CD4-positive, alpha-beta T cell (primary cell): ENCODE data around the gene CTNNA3. TPM values are rescaled to one million over a fixed set of nuclear protein-coding genes. Genes with fewer than 3 reads are reported as not detected.

ENCODE experiments used
- ATAC-seq: fragments of 200-7000 bp; cut with Tn5 transposase; one replicate; pipeline ENCODE4 v1.10.0; 2022; ENCODE audit warnings: mild to moderate bottlenecking; ENCODE audit not compliant: poor library complexity
- CTCF ChIA-PET: fragments of 350-600 bp; sonication (Branson Sonifier 250); formaldehyde crosslinking; loops from one replicate; lab custom pipeline; 2021; ENCODE audit warnings: antibody characterized with exemption, inconsistent platforms; lab: Charles Lee
- POLR2A ChIA-PET: fragments of 350-600 bp; sonication (Branson Sonifier 250); formaldehyde crosslinking; loops from one replicate; lab custom pipeline; 2021; ENCODE audit warnings: antibody characterized with exemption, inconsistent platforms; lab: Charles Lee
- DNase-seq, 14 experiments: peaks; one replicate each; pipeline ENCODE4 v3.0.0-alpha.2; 2013 to 2020; ENCODE audit warnings: mixed read lengths in 2 of 14
- H3K27ac ChIP-seq, 2 donors: one replicate each; pipeline versions ENCODE4 v1.5.1 to v1.7.0; 2013; ENCODE audit warnings: low read length in 2 of 2, low read depth in 1 of 2, mild to moderate bottlenecking in 1 of 2
- H3K27me3 ChIP-seq, 2 experiments: 1 replicate in 1 of 2; 2 replicates in 1 of 2; pipeline versions ENCODE4 v1.6.1 to v1.7.0; 2013; ENCODE audit warnings: low read length in 2 of 2, control low read depth in 1 of 2, mild to moderate bottlenecking in 1 of 2, moderate library complexity in 1 of 2; ENCODE audit not compliant: insufficient read depth in 2 of 2, control insufficient read depth in 1 of 2
- H3K36me3 ChIP-seq: one replicate; pipeline ENCODE4 v1.6.1; 2013; ENCODE audit warnings: low read length, control low read depth; ENCODE audit not compliant: insufficient read depth
- H3K4me1 ChIP-seq: one replicate; pipeline ENCODE4 v1.6.1; 2013; ENCODE audit warnings: low read length, control low read depth; ENCODE audit not compliant: insufficient read depth
- H3K4me3 ChIP-seq: one replicate; pipeline ENCODE4 v1.5.1; 2013; ENCODE audit warnings: mild to moderate bottlenecking, low read length, moderate library complexity
- H3K9me3 ChIP-seq, 2 experiments: 1 replicate in 1 of 2; 2 replicates in 1 of 2; pipeline versions ENCODE4 v1.6.1 to v1.7.0; 2013; ENCODE audit warnings: low read length in 2 of 2, mild to moderate bottlenecking in 2 of 2, control low read depth in 1 of 2, moderate library complexity in 1 of 2; ENCODE audit not compliant: control insufficient read depth in 1 of 2, insufficient read depth in 1 of 2
- H3K27ac Mint-ChIP-seq: one replicate; pipeline ENCODE4 v1.8.0; 2020; ENCODE audit warnings: mixed read lengths
- H3K27me3 Mint-ChIP-seq: one replicate; pipeline ENCODE4 v1.8.0; 2021; ENCODE audit warnings: mixed read lengths
- H3K36me3 Mint-ChIP-seq: one replicate; pipeline ENCODE4 v1.8.0; 2021; ENCODE audit warnings: low read depth, mixed read lengths
- H3K4me1 Mint-ChIP-seq: one replicate; pipeline ENCODE4 v1.8.0; 2021; ENCODE audit warnings: low read depth, mixed read lengths
- H3K4me3 Mint-ChIP-seq: one replicate; pipeline ENCODE4 v1.8.0; 2020; ENCODE audit warnings: mild to moderate bottlenecking, mixed read lengths
- H3K9me3 Mint-ChIP-seq: one replicate; pipeline ENCODE4 v1.8.0; 2020; ENCODE audit warnings: mixed read lengths
- CTCF ChIP-seq: fragments of 200-600 bp; IDR thresholded peaks from one replicate; pipeline ENCODE4 v1.8.0; 2022; ENCODE audit warnings: antibody characterized with exemption, mild to moderate bottlenecking
- intact Hi-C, 2 experiments: fragments of 100-400 bp; cut with DNase I in 1 of 2; cut with micrococcal nuclease in 1 of 2; formaldehyde crosslinking; loops; one replicate each; pipeline versions ENCODE4 v1.15.1 to v1.9.0; 2023 to 2025; cut with DNase I, micrococcal nuclease
- total RNA-seq, 174 experiments: library from RNA in 2 of 174; stranded (reverse) in 2 of 174; gene quantifications; one replicate each; pipeline ENCODE4 v1.2.3 and lab custom pipeline; 2021 to 2026

CTNNA3 gene
- total RNA-seq, 2 experiments from 2014 or later, result 0.80 TPM; not detected in 1

DNA sequence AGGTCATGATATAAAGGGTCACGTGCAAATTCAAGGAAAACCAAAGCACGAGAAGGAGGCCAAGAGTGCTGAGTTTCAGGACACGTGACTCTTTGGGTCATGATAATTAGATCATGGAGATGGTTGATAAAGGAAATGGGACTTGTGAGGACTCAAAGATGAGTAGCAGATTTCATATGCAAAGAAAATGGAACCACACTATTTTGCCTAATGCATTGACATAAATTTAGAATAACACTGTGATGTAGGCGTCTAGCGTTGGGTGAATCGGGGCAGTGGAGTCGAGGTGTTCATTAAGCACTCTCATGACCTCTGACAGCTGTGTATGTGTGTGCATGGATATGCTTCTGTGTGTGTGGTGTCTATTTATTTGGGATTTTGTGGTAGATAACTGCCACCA, 1795.7 kb downstream of the CTNNA3 start:
- Mint-ChIP-seq H3K4me1 (no peaks in the 10 kb centered on the region), H3K4me3 (no peak overlapping the region), H3K9me3 (no peaks in the 10 kb centered on the region), H3K36me3 (no peaks in the 10 kb centered on the region), H3K27me3 (no peaks in the 10 kb centered on the region), H3K27ac (no peak overlapping the region)
- no peaks in the 10 kb centered on the region for H3K36me3 ChIP-seq
- H3K27me3 ChIP-seq, result no peaks in the 10 kb centered on the region
- intact Hi-C loops, result no loop called here
- POLR2A ChIA-PET, result no interaction called here
- peaks cover 0 to 5% of the 10 kb centered on the region in 2 experiments for H3K9me3 ChIP-seq
- DNase-seq (no peak), ATAC-seq (no peak)
- no peaks in the 10 kb centered on the region for H3K4me1 ChIP-seq
- H3K27ac ChIP-seq, result no peak overlapping the region
- no peak for TF ChIP-seq CTCF
- H3K4me3 ChIP-seq, result no peak overlapping the region
- CTCF ChIA-PET, result no interaction called here

- H3K9me3 ChIP-seq, result peaks cover 0 to 1% of the 10 kb centered on the region in 2 experiments
- CTCF ChIA-PET, result no interaction called here
- no peak overlapping the region for H3K27ac Mint-ChIP-seq
- intact Hi-C loops, result no loop called here
- no peak for ATAC-seq
- no peaks in the 10 kb centered on the region for H3K36me3 Mint-ChIP-seq
- POLR2A ChIA-PET, result no interaction called here
- TF ChIP-seq CTCF, result no peak
- DNase-seq, result no peak
- H3K4me1 Mint-ChIP-seq, result no peaks in the 10 kb centered on the region
- no peak overlapping the region for H3K4me3 ChIP-seq
- no peak overlapping the region for H3K27ac ChIP-seq
- no peaks in the 10 kb centered on the region for H3K36me3 ChIP-seq
- H3K9me3 Mint-ChIP-seq, result no peaks in the 10 kb centered on the region
- no peak overlapping the region for H3K4me3 Mint-ChIP-seq
- no peaks in the 10 kb centered on the region for H3K27me3 ChIP-seq
- H3K4me1 ChIP-seq, result no peaks in the 10 kb centered on the region
- no peaks in the 10 kb centered on the region for H3K27me3 Mint-ChIP-seq
These were observed 1797.9 kb downstream of the CTNNA3 start for GRCh38 chr10:65898055-65898454.

DNA sequence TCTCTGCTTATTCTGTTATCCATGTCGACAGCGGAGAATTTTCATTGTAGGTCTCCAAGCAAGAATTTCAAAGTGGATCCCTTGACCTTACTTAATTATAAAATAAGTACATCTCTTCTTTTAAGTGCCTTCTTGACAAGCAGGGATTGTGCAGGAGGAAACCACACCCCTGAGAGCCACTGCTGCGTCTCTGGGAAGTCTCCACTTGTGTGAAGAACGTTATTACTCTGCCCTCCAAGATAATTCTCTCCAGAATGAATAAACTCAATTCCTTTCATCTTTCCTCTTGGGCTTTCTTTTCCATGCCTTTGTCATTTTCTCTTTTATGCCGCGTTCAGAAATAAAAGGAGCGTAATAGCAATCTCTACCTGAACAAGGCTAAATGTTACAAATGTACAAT, 1801.0 kb downstream of the CTNNA3 start:
- Mint-ChIP-seq H3K36me3 (no peaks in the 10 kb centered on the region), H3K4me1 (no peaks in the 10 kb centered on the region), H3K9me3 (peaks cover 2% of the 10 kb centered on the region), H3K27me3 (no peaks in the 10 kb centered on the region), H3K27ac (no peak overlapping the region), H3K4me3 (no peak overlapping the region)
- no peaks in the 10 kb centered on the region for H3K4me1 ChIP-seq
- POLR2A ChIA-PET, result no interaction called here
- H3K27me3 ChIP-seq, result no peaks in the 10 kb centered on the region
- no peak for TF ChIP-seq CTCF
- H3K4me3 ChIP-seq, result no peak overlapping the region
- H3K36me3 ChIP-seq, result no peaks in the 10 kb centered on the region
- intact Hi-C loops, result no loop called here
- ATAC-seq, result no peak
- H3K27ac ChIP-seq, result no peak overlapping the region
- CTCF ChIA-PET, result no interaction called here
- no peaks in the 10 kb centered on the region for H3K9me3 ChIP-seq
- no peak for DNase-seq
